ENCODE measurements around the gene TMEM108. TPM values are rescaled to one million over a fixed set of nuclear protein-coding genes. Genes with fewer than 3 reads are reported as not detected.

The TMEM108 gene
- total RNA-seq, 2 donors from 2014 or later: 1.6 TPM; not detected in 1

DNA sequence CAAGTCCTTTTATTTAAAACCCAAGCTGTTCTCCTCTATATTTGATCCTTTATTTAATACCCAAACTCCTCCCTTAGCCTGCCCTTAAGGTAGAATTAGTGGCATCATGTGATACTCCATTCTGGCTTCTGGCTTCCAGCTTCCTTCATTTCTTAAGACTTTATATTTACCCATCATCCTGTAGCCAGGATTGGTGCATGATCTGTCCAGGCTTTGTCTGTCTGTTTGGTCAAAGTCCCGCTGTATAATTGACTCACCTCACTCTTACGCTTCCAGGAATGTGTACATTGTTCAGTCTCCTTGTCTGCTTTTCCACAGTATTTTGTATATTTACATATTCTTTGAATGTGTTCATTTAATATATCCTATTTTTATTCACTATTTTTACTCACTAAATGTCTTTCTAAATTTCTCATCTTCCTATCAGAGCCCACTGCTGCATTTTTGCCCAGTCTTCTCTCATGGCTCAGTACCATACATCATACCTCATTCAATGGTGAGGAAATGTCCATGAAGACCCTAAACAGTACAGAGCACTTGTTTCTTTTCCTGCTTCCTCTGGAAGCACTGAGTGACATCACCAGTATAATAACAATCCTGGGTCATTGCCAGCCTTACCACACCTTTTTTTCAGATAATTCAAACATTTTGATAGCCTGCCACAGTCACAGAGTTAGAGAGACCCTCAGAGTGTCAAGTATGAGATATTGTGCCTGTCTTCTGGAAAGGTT is 31.5 kb downstream of the TMEM108 start:
- H3K27ac ChIP-seq: no peak overlapping the region
- ATAC-seq: no peak

DNA sequence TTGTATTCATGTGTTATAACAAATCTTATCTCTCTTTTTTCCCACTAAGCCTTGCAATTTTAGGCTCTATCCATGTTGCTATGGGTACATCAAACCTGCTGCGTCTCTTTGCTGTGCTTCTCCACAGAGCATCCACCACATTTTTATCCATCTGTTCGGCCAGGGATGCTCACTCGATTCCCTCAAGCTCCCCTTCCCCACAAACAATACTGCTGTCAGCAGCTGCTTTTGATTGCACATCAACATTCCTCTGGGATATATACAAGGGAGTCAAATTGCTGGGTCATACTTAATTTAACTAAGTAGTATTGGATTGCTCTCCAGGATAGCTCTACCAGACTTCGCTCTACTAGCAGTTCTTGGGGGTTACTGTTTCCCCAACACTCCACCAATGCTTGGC is 36.8 kb downstream of the TMEM108 start:
- no peak for DNase-seq
- no peaks in the 10 kb centered on the region for H3K9me3 ChIP-seq
- no peak overlapping the region for H3K27ac ChIP-seq
- TF ChIP-seq POLR2A (IDR thresholded peaks at IDR 0.05): no peak
- TF ChIP-seq, protein P1, sequence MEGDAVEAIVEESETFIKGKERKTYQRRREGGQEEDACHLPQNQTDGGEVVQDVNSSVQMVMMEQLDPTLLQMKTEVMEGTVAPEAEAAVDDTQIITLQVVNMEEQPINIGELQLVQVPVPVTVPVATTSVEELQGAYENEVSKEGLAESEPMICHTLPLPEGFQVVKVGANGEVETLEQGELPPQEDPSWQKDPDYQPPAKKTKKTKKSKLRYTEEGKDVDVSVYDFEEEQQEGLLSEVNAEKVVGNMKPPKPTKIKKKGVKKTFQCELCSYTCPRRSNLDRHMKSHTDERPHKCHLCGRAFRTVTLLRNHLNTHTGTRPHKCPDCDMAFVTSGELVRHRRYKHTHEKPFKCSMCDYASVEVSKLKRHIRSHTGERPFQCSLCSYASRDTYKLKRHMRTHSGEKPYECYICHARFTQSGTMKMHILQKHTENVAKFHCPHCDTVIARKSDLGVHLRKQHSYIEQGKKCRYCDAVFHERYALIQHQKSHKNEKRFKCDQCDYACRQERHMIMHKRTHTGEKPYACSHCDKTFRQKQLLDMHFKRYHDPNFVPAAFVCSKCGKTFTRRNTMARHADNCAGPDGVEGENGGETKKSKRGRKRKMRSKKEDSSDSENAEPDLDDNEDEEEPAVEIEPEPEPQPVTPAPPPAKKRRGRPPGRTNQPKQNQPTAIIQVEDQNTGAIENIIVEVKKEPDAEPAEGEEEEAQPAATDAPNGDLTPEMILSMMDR (IDR thresholded peaks at IDR 0.05): no peak
- H3K27me3 ChIP-seq: no peaks in the 10 kb centered on the region
- no peaks in the 10 kb centered on the region for H3K36me3 ChIP-seq (replicated peaks in 1 of 2; ENCODE audit: insufficient read depth in 1 of 2, low read depth in 2 of 2)
- H3K4me1 ChIP-seq: no peaks in the 10 kb centered on the region
- no peak for ATAC-seq
- no peak overlapping the region for H3K4me3 ChIP-seq
- 77 to 78% methylated on average over 4 of the region's 4 CpGs for WGBS, 2 donors
- intact Hi-C loops (cut with DNase I): no loop called here

More for the DNA sequence above, 31.5 kb downstream of the TMEM108 start:
- no peak for DNase-seq
- no peaks in the 10 kb centered on the region for H3K4me1 ChIP-seq
- H3K9me3 ChIP-seq: no peaks in the 10 kb centered on the region
- no peaks in the 10 kb centered on the region for H3K27me3 ChIP-seq
- H3K36me3 ChIP-seq (replicated peaks in 1 of 2; ENCODE audit: insufficient read depth in 1 of 2, low read depth in 2 of 2): no peaks in the 10 kb centered on the region
- TF ChIP-seq, protein P1 (IDR thresholded peaks at IDR 0.05): no peak
- no peak for TF ChIP-seq POLR2A (IDR thresholded peaks at IDR 0.05)
- H3K4me3 ChIP-seq: no peak overlapping the region
- intact Hi-C loops (cut with DNase I): no loop called here
- WGBS, 2 donors: 84 to 92% methylated on average over 2 of the region's 2 CpGs

DNA sequence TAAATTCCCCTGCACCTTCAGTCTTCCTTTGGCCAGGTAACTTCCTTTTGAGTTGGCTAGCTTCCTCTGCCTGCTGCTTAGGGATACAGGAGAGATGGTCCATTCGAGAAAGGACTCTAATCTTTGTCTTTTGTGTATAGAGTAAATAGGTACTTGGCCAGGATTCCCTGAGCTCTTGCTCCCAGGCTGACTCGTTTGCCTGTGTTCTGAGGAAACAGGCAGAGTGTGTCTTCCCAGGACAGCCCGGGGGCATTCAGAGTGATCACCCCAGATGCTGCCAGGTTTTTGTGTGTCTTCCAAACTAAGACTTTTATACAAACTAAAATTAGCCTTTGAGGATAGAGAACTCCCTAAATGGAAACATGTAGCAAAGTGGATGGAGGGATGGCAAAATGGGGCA is 39.5 kb downstream of the TMEM108 start:
- no peak overlapping the region for H3K27ac ChIP-seq

DNA sequence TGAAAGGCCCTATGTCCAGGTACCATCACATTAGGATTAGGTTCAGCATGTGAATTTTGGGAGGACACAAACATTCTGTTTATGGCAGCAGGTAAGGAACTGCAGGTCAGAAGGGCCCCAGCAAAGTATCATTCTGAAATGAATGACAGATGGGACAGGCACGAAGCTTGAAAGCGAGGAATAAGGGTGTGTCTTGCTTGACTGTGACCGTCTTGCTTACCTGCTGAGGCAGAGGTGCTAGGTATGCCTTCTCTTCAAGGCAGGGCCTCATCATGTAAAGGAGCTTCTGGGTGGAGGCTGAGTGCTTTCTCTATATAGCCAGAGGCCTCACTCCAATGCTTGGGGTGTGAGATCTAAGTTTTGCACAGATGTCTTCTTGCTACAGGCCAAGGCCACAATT is 41.4 kb downstream of the TMEM108 start:
- Histone ChIP-seq H3K27ac (no peak overlapping the region), H3K4me3 (no peak overlapping the region), H3K4me1 (no peaks in the 10 kb centered on the region), H3K27me3 (no peaks in the 10 kb centered on the region), H3K9me3 (no peaks in the 10 kb centered on the region), H3K36me3 (replicated peaks in 1 of 2; ENCODE audit: insufficient read depth in 1 of 2, low read depth in 2 of 2) (no peaks in the 10 kb centered on the region)
- ATAC-seq (no peak), DNase-seq (no peak)
- intact Hi-C loops (cut with DNase I): no loop called here
- 75 to 76% methylated on average over 3 of the region's 3 CpGs for WGBS, 2 donors
- TF ChIP-seq, protein P1 (IDR thresholded peaks at IDR 0.05): no peak
- TF ChIP-seq POLR2A (IDR thresholded peaks at IDR 0.05): no peak

More for the DNA sequence above, 39.5 kb downstream of the TMEM108 start:
- DNase-seq (no peak), ATAC-seq (no peak)
- Histone ChIP-seq H3K9me3 (no peaks in the 10 kb centered on the region), H3K4me1 (no peaks in the 10 kb centered on the region), H3K4me3 (no peak overlapping the region), H3K27me3 (no peaks in the 10 kb centered on the region), H3K36me3 (replicated peaks in 1 of 2; ENCODE audit: insufficient read depth in 1 of 2, low read depth in 2 of 2) (no peaks in the 10 kb centered on the region)
- TF ChIP-seq, protein P1 (IDR thresholded peaks at IDR 0.05): no peak
- TF ChIP-seq POLR2A (IDR thresholded peaks at IDR 0.05): no peak
- intact Hi-C loops (cut with DNase I): no loop called here
- 30 to 53% methylated on average over 3 of the region's 3 CpGs for WGBS, 2 donors

DNA sequence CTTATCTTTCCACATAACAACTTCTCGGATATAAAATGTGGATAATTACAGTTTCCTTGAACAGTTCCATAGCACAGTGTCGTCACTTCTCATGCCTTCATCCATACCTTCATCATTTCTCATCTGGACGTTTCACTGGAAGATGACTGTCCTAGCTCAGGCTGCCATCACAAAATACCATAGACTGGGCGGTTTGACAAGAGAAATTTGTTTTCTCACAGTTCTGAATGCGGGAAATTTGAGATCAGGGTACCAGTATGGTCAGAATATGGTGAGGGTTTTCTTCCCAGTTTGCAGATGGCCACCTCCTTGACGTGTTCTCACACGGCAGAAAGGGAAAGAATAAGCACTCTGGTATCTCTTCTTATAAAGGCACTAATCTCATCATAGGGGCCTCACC is 42.8 kb downstream of the TMEM108 start:
- H3K4me1 ChIP-seq: no peaks in the 10 kb centered on the region
- H3K27me3 ChIP-seq: no peaks in the 10 kb centered on the region
- H3K9me3 ChIP-seq: no peaks in the 10 kb centered on the region
- no peaks in the 10 kb centered on the region for H3K36me3 ChIP-seq (replicated peaks in 1 of 2; ENCODE audit: insufficient read depth in 1 of 2, low read depth in 2 of 2)
- H3K4me3 ChIP-seq: no peak overlapping the region
- intact Hi-C loops (cut with DNase I): no loop called here
- H3K27ac ChIP-seq: no peak overlapping the region
- TF ChIP-seq, protein P1 (IDR thresholded peaks at IDR 0.05): no peak
- no peak for TF ChIP-seq POLR2A (IDR thresholded peaks at IDR 0.05)
- ATAC-seq (no peak), DNase-seq (no peak)
- 80 to 86% methylated on average over 7 of the region's 7 CpGs for WGBS, 2 donors

Measured in body of pancreas (tissue), 4 donors.